GM19467 (cell line): ENCODE results near the gene RAB5IF.
"Not testable (repeated sequence)": the region's sequence is repeated elsewhere in the genome, so short reads cannot be mapped to it uniquely, and the experiment has no call there.

Experiments
- ATAC-seq: cut with Tn5 transposase; IDR thresholded peaks from one replicate; pipeline ENCODE4 v1.9.1; 2021; ENCODE audit warnings: mild to moderate bottlenecking, moderate library complexity; ENCODE audit not compliant: unreplicated experiment

Gene RAB5IF

DNA sequence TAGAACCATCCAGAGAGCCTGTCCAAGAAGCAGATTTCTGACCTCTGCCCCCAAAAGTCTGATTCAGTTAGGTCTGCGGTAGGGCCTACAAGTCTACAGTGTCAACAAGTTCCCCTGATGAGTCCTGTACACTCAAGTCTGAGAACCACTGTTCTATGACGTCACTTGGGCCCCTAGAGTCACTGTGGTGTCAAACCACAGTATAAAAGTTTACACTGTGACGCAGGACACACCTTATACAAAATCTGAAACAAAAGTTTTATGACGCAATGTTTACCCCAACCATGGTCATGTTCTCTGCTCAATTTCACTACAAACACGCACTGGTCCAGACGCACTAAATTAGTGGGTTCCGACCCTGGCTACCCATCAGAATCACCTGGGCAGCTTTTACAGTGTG, 22.5 kb downstream of the RAB5IF start:
- ATAC-seq: no peak

DNA sequence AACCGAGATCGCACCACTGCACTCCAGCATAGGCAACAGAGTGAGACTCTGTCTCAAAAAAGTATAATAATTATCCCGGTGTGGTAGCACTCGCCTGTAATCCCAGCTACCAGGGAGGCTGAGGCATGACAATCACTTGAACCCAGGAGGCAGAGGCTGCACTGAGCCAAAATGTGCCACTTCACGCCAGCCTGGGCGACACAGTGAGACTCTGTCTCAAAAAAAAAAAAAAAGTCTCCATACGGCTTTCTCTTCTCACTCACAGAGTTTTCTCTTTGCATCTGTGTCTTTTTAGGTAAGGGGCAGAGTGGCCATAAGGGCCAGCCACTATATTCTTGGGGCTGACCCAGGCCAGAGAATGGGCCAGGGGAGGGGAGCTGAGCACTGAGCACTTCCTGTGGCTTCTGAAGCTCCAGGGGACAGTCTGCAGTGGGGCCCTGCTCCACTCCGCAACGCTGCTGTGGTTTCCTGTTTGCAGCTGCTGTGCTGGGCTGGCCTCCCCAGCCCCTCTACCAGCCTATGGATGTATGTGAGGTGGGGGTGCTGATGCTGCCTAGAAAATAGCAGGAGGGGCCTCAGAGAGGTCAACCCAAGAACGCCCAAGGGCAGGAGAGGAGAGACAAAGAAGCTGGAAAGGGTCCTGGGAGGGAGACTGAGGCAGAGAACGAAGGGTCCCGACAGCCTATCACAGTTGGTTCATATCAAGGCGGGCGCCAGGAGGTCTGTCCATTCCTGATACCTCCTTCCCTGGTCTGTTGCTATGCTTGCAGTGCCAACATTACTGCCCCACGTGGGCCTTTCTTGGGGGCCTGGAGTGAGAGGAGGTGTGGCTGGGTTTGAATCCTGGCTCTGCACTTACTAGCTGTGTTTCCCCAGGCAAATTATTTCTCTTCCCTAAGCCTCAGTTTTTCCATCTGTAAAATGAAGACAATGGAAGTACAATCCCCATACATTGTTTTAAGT, 24.4 kb downstream of the RAB5IF start:
- no peak for ATAC-seq

DNA sequence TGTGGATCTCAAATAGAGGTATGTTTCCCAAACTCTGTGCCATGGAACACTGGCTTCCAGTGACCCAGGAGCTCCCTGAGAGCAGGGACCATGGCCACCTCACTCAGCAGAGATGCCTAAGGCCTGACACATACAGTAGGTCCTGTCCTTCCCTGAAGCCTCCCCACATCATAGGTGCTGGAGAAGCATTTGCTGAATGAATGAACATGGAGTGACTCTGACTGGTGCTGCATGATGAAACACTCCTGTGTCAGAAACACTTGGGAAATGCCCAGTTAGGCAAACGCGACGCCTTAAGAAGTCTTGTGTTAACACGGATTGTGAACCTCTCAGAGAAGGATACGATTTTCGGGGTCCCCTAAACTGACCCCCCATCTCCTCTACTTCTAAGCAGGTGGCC, 26.1 kb downstream of the RAB5IF start:
- no peak for ATAC-seq

DNA sequence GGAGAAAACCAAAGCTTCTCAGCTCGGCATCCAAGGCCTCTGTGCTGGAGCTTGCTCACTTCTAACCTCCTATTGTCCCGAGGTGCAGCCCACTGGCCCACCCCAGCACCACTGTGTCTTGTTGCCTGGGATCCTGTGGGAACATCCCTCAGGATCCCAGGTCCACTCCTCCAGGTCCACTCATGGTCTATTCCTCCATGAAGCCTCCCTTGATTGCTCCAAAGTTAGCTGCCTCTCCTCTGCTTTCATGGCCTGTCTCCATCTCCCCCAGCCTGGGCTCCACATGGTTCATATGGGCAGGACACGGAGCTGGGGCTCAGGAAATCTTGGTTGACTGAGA, 26.5 kb downstream of the RAB5IF start:
- ATAC-seq: no peak

DNA sequence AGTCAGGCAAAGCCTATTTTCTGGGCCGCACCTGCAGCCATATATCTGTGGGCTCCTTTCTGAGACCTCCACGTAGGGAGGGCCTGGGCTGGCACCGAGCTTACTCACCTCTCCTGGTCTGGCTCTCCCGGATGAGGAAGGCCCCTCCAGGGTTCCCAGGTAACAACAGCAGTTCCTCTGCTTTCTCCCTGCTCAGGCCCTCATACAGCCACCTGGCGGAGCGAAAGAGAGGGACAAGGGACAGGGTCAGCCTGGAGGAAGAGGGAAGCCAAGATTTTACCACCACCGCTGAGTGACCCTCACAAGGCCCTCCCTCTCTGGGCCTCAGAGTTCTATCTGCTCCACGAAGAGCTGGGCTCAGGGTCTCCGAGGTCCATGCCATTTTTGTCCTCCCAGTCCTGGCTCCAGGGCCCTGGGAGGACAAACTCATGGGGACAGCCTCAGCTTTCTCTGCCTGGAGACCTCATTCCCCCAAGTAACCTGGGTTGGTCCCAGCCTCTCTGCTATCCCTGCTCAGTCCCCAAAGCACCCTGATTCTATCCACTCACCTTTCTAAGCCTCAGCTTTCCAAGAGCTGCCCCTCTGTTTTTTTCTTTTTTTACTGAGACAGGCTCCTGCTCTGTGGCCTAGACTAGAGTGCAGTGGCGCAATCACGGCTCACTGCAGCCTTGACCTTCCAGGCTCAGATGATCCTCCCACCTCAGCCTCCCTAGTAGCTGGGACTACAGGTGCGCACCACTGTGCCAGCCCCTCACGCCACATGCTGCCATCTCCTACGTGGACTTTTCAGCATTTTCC, 27.1 kb downstream of the RAB5IF start:
- ATAC-seq: no peak

DNA sequence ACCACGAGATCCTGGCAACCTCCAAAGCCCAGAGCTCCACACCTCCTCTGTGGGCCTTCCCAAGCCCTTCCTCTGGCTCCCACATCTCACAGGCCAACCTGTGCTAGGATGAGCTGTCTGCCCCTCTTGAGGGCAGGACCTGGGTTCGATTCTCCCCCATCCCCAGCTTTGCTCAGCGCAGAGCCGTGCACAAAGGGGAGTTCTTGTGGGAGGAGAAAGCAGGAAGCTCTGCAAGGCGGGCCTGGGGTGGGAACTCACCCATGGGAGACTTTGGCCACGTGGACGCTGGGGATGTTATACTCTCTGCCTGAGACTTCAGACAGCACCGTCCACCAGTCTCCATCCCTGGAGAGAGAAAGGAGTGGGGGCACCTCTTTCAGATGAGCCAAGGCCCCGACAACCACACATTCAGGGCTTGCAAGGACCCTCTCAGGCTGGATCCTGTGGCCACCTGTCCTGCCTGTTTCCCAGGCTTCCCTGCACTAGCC, 27.8 kb downstream of the RAB5IF start:
- ATAC-seq: no peak

DNA sequence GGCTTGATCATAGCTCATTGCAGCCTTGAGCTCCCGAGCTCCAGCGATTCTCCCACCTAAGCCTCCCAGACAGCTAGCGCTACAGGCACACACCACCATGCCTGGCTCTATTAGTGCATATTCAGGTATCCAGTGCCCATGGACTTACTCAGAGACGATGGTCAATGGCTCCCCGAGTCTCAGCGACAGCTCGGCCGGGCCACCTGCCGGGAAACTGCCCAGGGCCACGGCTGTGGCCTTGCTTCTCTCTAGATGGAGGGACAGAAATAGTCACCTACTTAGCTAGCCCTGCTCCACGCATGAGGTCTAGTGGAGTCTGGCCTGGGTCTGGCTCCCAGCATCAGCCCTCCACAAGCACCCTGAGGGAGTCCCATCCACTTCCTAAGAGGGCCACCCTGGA, 28.8 kb downstream of the RAB5IF start:
- no peak for ATAC-seq

DNA sequence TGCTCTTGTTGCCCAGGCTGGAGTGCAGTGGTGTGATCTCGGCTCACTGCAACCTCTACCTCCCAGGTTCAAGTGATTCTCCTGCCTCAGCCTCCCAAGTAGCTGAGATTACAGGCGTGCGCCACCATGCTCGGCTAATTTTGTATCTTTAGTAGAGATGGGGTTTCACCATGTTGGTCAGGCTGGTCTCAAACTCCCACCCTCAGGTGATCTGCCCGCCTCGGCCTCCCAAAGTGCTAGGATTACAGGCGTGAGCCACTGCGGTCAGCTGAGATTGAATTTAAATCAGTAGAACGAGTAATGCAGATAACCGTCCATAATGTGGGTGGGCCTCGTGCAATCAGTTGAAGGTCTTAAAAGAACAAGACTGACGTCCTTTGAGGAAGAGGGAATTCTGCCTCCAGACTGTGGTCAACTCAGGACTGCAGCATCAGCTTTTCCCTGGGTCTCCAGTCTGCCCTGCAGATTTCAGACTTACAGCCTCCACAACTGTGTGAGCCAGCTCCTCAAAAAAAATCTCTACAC, 33.4 kb downstream of the RAB5IF start:
- ATAC-seq: not testable (repeated sequence)

DNA sequence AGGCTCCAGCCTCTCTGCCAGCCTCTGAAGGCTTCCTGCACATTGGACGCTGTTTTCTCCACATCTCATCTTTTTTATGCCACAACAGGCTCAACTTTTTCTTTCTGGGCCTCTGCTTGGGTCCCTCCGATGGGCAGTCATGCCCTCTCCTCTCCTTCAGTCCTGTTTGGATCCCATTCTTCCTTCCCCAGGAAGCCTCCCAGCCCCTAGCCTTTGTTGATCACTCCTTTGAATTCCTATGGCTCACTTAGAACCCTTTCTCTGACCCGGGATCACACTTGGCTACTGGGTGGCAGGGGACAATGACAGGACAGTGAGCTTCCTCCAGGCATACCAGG, 35.9 kb downstream of the RAB5IF start:
- no peak for ATAC-seq

DNA sequence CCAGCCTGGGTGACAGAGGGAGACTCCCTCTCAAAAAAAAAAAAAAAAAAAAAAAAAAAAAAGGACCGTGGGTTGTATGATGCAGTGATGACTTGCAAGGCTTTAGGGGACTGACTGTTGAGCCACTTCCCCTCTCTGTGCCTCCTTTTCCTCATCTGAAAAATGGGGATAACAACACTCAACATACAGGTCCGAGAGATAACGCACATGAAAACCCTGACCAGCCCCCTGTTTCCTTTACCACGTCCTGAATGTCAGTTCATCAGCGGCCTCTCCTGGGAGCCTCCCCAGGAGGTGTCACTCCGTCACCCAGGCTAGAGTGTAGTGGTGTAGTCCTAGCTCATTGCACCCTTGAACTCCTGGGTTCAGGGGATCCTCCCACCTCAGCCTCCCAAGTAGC, 36.6 kb downstream of the RAB5IF start:
- ATAC-seq: no peak

DNA sequence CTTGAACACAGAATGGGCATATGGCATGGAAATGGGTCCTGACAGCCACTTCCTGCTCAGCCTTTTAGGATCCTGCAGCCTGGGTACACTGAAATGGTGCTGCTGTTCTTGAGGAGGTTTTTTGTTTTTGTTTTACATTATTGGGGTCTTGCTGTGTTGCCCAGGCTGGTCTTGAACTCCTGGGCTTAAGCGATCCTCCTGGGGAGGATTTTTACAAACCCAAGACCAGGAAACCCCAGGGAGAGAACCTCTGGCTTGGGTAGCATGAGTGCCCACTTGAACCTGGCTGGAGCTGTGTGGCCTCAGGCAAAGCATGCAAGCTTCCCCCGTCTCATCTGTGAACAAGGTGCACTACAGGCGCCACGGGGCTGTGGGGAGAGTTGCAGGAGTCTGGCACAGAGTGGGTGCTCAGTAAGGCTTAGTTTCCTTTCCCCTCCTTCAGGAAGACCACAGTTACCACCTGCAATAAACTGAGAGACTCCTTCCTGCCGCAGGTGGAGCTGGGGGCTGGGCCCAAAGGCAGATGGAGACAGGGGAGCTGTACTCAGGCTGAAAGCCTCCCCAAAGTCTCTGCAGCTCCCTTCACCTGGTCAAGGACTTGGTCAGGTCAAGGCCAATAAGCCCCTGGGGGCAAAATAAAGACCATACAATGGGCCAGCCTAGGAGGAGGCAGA, 38.6 kb downstream of the RAB5IF start:
- no peak for ATAC-seq

DNA sequence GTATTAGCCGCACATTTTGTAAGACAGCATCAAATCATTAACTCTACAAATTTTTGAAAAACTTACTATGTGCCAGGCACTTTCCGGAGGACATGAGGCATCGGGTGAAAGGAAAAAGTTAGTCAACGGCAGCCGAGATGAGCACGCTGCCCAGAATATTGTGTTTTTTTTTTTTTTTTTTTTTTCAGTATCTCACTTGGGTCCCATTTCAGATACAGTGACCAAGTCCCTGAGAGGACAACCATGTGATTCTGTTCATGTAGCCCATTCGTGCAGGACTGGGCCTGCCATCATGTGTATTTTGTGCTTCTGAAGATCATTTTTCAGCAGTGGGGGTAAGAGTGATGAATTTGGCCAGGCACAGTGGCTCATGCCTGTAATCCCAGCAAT, 39.1 kb downstream of the RAB5IF start:
- no peak for ATAC-seq

DNA sequence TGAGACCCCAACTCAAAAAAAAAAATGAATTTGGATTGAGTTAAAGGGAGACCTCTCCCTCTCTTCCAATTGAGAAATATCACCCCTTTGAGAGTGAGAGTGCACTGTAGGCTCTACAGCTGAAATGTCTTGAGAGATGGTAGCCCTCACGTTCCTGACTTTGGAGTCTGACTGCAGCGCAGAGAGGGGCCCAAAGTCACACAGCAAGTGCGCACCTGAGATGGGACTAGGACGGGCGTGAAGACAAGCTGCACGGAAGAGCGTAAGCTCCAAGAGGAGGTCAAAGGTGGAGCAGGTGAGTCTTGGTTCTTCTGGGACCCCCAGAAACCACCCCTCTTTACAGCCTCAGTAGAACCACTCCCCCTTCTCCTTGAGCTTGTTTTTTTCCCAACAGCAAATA, 39.8 kb downstream of the RAB5IF start:
- no peak for ATAC-seq

DNA sequence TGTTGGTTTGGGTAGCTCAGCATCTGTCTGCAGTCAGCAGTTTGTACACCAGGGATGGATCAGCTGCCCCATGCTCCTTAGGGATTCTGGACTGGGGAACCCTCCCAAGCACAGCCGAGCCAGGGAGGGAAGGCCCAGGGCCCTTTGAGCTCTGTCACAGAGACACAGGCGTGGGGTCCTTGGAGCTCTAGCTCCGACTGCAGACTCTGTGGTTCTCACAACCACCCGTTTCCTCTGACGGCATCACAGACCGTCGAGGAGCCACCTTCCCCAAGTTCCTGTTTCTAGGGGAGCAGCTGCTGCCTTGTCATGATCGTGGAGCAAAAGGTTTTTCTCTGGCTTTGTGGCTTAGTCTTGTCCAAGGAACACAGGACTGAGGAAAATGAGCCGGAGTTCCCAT, 40.4 kb downstream of the RAB5IF start, which contains the start of gene SLA2:
SLA2 (minus strand) TSS at position 199 of the 400 bp plus-strand sequence. CDS start 4,861 bp downstream, outside the sequence.
- no peak for ATAC-seq

DNA sequence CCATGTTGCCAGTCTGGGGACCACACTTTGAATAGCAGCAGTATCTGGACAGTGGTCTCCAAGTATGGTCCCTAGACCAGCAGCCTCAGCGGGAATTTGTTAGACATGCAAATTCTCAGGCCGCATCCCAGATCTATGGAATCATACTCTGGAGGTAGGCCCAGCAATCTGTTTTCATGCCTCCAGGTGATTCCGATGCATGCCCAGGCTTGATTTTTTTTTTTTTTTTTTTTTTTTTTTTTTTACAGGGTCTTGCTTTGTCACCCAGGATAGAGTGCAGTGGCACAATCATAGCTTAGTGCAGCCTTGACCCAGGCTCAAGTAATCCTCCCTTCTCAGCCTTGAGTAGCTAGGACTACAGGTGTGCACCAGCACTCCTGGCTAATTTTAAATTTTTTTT, 41.1 kb downstream of the RAB5IF start:
- no peak for ATAC-seq

DNA sequence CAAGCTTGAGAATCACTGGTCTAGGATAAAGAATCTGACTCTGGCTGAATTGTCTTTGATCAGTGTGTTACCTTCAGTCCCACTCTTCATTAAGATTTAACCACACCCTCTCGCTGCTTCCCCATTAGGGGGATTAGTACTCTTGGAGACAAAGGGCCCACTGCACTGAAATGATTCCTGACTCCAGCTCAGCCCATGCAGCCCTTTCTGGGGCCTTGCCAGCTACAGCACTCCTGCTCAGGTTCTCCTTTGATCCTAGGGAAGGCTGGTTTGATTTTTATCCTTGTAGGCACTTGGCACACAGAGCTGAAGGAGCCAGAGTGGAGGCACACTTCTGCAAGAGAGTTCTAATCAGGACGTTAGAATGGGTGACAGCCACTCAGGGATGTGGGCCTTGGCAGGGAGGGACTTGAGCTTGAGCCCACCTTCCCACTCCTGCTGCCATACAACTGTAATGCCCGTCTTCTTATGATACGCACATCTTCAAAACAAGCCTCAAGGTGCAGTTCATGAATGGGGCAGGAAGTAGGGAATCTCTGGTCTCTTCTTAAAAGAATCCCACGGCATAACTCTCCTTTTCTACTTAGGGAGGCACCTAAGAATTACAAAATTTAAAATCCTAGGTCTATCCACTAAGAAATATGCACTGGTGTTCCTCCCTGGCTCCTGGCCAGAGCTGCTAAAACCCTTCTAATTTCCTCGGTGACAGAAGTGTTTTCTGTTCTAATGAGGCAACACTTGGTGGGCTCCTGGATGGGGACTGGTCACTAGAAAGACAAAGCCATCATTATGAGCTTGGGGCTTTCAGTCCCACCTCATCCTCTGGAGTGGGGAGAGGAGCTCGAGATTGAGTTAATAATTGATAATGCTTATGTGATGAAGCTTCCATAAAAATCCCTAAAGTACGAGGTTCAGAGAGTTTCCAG, 41.9 kb downstream of the RAB5IF start:
- ATAC-seq: no peak

DNA sequence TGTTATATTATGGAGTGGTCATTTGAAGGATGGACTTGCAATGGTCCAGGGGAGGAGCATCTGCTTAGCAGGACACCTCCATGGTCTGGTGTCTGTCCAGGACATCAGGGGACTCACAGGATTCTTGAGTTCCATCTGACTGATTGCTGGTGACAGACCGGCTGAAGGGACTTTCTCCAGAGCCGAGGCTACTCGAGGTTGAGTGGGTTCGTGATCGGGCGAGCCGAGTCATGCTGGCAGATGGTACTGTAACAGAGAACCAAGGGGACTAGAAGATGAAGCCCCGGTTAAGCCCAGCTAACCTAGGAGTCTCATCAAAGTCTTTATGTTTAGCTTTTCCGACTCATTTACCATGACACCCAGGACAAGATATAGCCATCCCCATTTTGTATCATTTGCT, 47.9 kb downstream of the RAB5IF start:
- no peak for ATAC-seq

DNA sequence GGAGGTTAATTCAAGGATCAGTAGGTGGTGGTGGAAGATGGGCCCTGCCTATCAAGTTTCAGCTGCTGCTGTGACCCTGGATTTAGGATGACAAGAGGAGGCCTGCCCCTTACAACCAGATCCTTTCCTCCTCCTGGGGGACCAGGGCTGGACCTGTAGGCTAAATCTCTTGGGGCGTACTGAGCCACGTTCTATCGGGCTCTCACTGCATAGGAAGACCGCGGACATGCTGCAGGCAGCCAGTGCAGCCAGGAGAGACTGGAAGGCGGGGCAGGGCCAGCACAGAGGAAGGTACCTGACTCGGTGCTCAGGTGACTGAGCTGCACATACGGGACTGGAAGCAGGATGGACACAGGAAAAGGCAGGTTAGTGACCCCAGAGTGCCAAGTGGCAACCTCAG, 48.9 kb downstream of the RAB5IF start:
- no peak for ATAC-seq

DNA sequence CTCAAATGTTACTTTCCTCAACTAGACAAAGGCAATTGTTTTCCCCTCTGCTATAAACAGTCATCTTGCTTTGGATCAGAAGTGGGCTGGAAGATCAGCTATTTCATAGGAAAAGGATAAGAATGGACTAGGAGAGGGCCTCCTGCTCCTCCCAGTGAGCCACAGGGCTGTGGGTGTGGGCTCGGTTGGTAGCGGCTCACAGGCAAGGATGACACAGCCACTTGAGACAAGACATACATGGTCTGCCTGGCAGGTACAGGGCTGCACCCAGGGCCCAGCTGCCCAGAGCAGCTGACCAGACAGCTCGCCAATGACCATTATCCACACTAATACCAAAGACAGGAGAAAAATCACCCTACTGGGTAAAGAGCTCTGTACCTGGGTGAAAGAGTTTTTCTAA, 49.4 kb downstream of the RAB5IF start:
- no peak for ATAC-seq

DNA sequence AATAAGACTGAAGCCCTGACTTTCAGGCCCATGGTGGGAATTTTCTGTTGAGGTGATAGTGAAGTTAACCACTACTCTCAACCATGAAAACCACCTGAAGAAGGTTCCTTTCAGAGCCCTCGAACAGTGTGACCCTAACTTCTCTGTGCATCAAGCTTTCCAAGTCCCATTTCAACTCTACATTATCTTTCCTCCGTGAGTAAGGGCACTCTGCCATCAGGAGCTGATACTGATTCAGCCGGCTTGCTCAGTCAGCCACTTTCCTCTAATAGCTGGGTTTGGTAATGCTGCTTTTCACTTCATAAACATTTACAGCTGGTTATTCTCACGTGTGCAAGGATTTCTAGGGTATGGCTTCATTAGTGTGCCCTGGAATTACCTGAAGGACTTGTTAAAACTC, 51.2 kb downstream of the RAB5IF start:
- no peak for ATAC-seq
